Peyer's patch (tissue), 4 donors: ENCODE measurements around the gene APOF. TPM values are rescaled to one million over a fixed set of nuclear protein-coding genes. Genes with fewer than 3 reads are reported as not detected.

ENCODE experiments used
- DNase-seq, 3 donors: peaks; one replicate each; pipeline ENCODE4 v3.0.0-alpha.2; 2017 to 2019
- H3K27ac ChIP-seq, 4 donors: fragments of 200-600 bp; sonication (generic); one replicate each; pipeline ENCODE4 v1.5.1; 2016 to 2019
- H3K27me3 ChIP-seq, 2 donors: fragments of 200-600 bp; sonication (generic); one replicate each; pipeline ENCODE4 v1.5.1; 2019
- H3K36me3 ChIP-seq, 3 donors: fragments of 200-600 bp; sonication (generic); one replicate each; pipeline ENCODE4 v1.5.1; 2016 to 2019
- H3K4me1 ChIP-seq, 4 donors: fragments of 200-600 bp; sonication (generic); one replicate each; pipeline ENCODE4 v1.5.1; 2016 to 2019
- H3K4me3 ChIP-seq, 4 donors: fragments of 200-600 bp; sonication (generic); 1 replicate in 3 of 4; 2 replicates in 1 of 4; pipeline ENCODE4 v1.5.1; 2016 to 2019; ENCODE audit warnings: mild to moderate bottlenecking in 1 of 4
- H3K9me3 ChIP-seq, 4 donors: fragments of 200-600 bp; sonication (generic); one replicate each; pipeline ENCODE4 v1.5.1; 2016 to 2019; ENCODE audit warnings: mild to moderate bottlenecking in 1 of 4
- CTCF ChIP-seq, 6 experiments: fragments of 450-650 bp in 4 of 6; fragments of 200-600 bp in 2 of 6; sonication (generic) in 1 of 6; IDR thresholded peaks; one replicate each; pipeline ENCODE4 v1.5.1; 2017 to 2019; ENCODE audit warnings: antibody characterized with exemption in 6 of 6, mild to moderate bottlenecking in 3 of 6, moderate library complexity in 1 of 6
- POLR2A ChIP-seq, 2 donors: fragments of 450-650 bp; IDR thresholded peaks; one replicate each; pipeline ENCODE4 v1.5.1; 2017; ENCODE audit warnings: antibody characterized with exemption in 2 of 2, mild to moderate bottlenecking in 2 of 2, moderate library complexity in 2 of 2
- small RNA-seq, 2 donors: library from RNA; depleted of rRNA; stranded (forward); fragments of <200 nt; gene quantifications; one replicate each; pipeline ENCODE3, GENCODE V24; 2016
- total RNA-seq, 4 donors: library from RNA; depleted of rRNA; stranded (reverse); fragments of >200 nt; gene quantifications; one replicate each; pipeline ENCODE4 v1.1.0, GENCODE V29; 2016

The APOF gene
- total RNA-seq, 4 donors from 2014 or later, result not detected

- no peaks in the 10 kb centered on the region for H3K9me3 ChIP-seq
- peak within 1 kb of the TSS; percentile 84 to 92 (median 90) for H3K4me3 ChIP-seq
- peak within 1 kb of the TSS; percentile 78 to 93 (median 86) for H3K27ac ChIP-seq
- TF ChIP-seq CTCF (IDR thresholded peaks at IDR 0.05), result peak in 5 of 6 experiments; percentile 16 to 40 (median 29)
- peak; percentile 60 to 73 for TF ChIP-seq POLR2A (IDR thresholded peaks at IDR 0.05)
- no peaks in the 10 kb centered on the region for H3K27me3 ChIP-seq
- peaks cover 0 to 15% (median 6%) of the 10 kb centered on the region in 4 donors for H3K4me1 ChIP-seq
- H3K36me3 ChIP-seq, result peaks cover 0 to 47% (median 0%) of the 10 kb centered on the region in 3 donors
- DNase-seq, result peak; percentile 95 to 99 (median 98)
Measured at GRCh38 chr12:56315622-56316473, 46.8 kb downstream of the APOF start, which contains the start of gene CNPY2. Gene CNPY2 (minus strand): TSS chr12:56315988. CDS start chr12:56315217, 771 bp downstream.

DNA sequence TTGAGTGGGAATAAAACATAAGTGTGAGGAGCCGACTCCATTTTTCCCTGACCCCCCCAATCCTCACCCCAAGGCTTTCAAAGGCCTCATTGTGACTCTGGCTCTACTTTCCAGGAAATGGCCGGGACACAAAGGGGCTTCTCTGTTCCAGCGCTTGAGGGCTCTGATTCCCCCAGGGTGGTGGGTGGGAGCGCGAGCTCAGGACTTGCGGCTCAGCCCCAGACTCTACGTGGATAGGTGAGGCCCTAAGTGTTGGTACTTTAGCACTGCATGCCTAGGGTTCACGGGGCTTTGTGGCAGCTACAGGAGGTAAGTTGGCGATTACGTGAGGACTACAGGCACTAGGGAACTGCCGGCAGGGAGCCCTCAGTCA, 47.4 kb downstream of the APOF start:
- TF ChIP-seq POLR2A (IDR thresholded peaks at IDR 0.05), result no peak
- no peak for TF ChIP-seq CTCF (IDR thresholded peaks at IDR 0.05)
- no peaks in the 10 kb centered on the region for H3K27me3 ChIP-seq
- no peaks in the 10 kb centered on the region for H3K9me3 ChIP-seq
- H3K4me3 ChIP-seq, result peak overlapping the region; percentile 84 to 92 (median 90)
- peaks cover 0 to 15% (median 6%) of the 10 kb centered on the region in 4 donors for H3K4me1 ChIP-seq
- peak overlapping the region; percentile 78 to 93 (median 86) for H3K27ac ChIP-seq
- H3K36me3 ChIP-seq, result peaks cover 0 to 50% (median 0%) of the 10 kb centered on the region in 3 donors
- DNase-seq, result peak in 1 of 3 donors; percentile 52

- Histone ChIP-seq H3K4me3 (no peak overlapping the region), H3K27me3 (no peaks in the 10 kb centered on the region), H3K27ac (no peak overlapping the region), H3K4me1 (peaks cover 0 to 9% (median 6%) of the 10 kb centered on the region in 4 donors), H3K36me3 (peaks cover 0 to 73% (median 0%) of the 10 kb centered on the region in 3 donors), H3K9me3 (no peaks in the 10 kb centered on the region)
- DNase-seq, result no peak
- no peak for TF ChIP-seq CTCF (IDR thresholded peaks at IDR 0.05)
- TF ChIP-seq POLR2A (IDR thresholded peaks at IDR 0.05), result no peak
Measured at GRCh38 chr12:56311003-56311402, 51.7 kb downstream of the APOF start.

Small RNAs within 50 kb of the gene (small RNA-seq; reads per million reads assigned to genes)
- 0 reads per million in 2 donors for gene RNU7-40P

Other genes starting within 250 kb of the APOF start
- gene RPL41, start 246.2 kb downstream of the APOF start, total RNA-seq, result 1,000 to 10,000 TPM; 1,852 to 2,996 (median 2,194) TPM
- gene ZC3H10, start 244.6 kb downstream of the APOF start, total RNA-seq, result 1 to 10 TPM; 2.0 to 5.5 (median 3.8) TPM
- 10 to 100 TPM; 36.3 to 62.7 (median 53.2) TPM for gene ESYT1, start 234.6 kb downstream of the APOF start, total RNA-seq
- gene MYL6B, start 210.3 kb downstream of the APOF start, total RNA-seq, result 10 to 100 TPM; 16.0 to 46.2 (median 21.3) TPM
- 1,000 to 10,000 TPM; 1,247 to 1,872 (median 1,541) TPM for gene MYL6, start 204.5 kb downstream of the APOF start, total RNA-seq
- gene SMARCC2, start 173.4 kb downstream of the APOF start, total RNA-seq, result 100 to 1,000 TPM in 3 of 4 donors, 10 to 100 TPM in 1; 85.6 to 299 (median 139) TPM
- gene RNF41, start 140.9 kb downstream of the APOF start, total RNA-seq, result 10 to 100 TPM; 23.8 to 52.0 (median 37.6) TPM
- 10 to 100 TPM; 15.3 to 25.3 (median 23.5) TPM for gene NABP2, start 138.5 kb downstream of the APOF start, total RNA-seq
- gene SLC39A5, start 132.8 kb downstream of the APOF start, total RNA-seq, result 100 to 1,000 TPM in 3 of 4 donors, 10 to 100 TPM in 1; 96.6 to 950 (median 626) TPM
- gene ANKRD52, start 104.5 kb downstream of the APOF start, total RNA-seq, result 10 to 100 TPM; 30.5 to 48.7 (median 36.6) TPM
- 10 to 100 TPM in 2 of 4 donors, 1 to 10 TPM in 2; 9.1 to 14.8 (median 11.8) TPM for gene COQ10A, start 95.9 kb downstream of the APOF start, total RNA-seq
- gene CS, start 62.5 kb downstream of the APOF start, total RNA-seq, result 100 to 1,000 TPM; 184 to 228 (median 203) TPM
- 100 to 1,000 TPM in 2 of 4 donors, 10 to 100 TPM in 2; 72.5 to 131 (median 91.0) TPM for gene CNPY2, start 46.9 kb downstream of the APOF start, total RNA-seq
- 100 to 1,000 TPM in 2 of 4 donors, 10 to 100 TPM in 2; 82.5 to 114 (median 95.4) TPM for gene PAN2, start 28.9 kb downstream of the APOF start, total RNA-seq
- gene IL23A, start 24.0 kb downstream of the APOF start, total RNA-seq, result 1 to 10 TPM in 2 of 4 donors, not detected in 2; 3.1 to 5.8 TPM
- 100 to 1,000 TPM; 100 to 355 (median 164) TPM for gene STAT2, start 2.8 kb downstream of the APOF start, total RNA-seq
- 10 to 100 TPM in 1 of 4 donors, 1 to 10 TPM in 3; 4.8 to 47.0 (median 6.0) TPM for gene TIMELESS, start 86.6 kb upstream of the APOF start, total RNA-seq
- gene MIP, start 91.8 kb upstream of the APOF start, total RNA-seq, result not detected
- 1 to 10 TPM; 1.7 to 5.1 (median 3.7) TPM for gene SPRYD4, start 105.7 kb upstream of the APOF start, total RNA-seq
- gene GLS2, start 125.3 kb upstream of the APOF start, total RNA-seq, result 1 to 10 TPM; 1.5 to 6.6 (median 2.6) TPM
- 10 to 100 TPM; 10.7 to 22.3 (median 12.5) TPM for gene RBMS2, start 159.0 kb upstream of the APOF start, total RNA-seq